ENCODE data around the gene PCDH1.

- no peak for TF ChIP-seq ZNF274 (IDR thresholded peaks at IDR 0.05; ENCODE audit: low read depth, low read length)
- TF ChIP-seq YY1 (IDR thresholded peaks at IDR 0.05; ENCODE audit: insufficient read depth, insufficient read length): no peak
- TF ChIP-seq SUZ12 (IDR thresholded peaks at IDR 0.05; ENCODE audit: extremely low read depth, insufficient read depth, insufficient read length): no peak
Measured at GRCh38 chr5:141867139-141867538, 11.1 kb downstream of the PCDH1 start.

All from NT2/D1 (cell line).